H1 (cell line): ENCODE data around the gene RBFOX1. TPM values are rescaled to one million over a fixed set of nuclear protein-coding genes. Genes with fewer than 3 reads are reported as not detected.

Experiments
- CTCF ChIA-PET: fragments of 300-600 bp; sonication (Branson Sonifier 250); formaldehyde crosslinking; loops from one replicate; lab custom pipeline; 2021; ENCODE audit not compliant: partially characterized antibody; lab: Charles Lee
- POLR2A ChIA-PET: fragments of 300-600 bp; sonication (Branson Sonifier 250); formaldehyde crosslinking; loops from one replicate; lab custom pipeline; 2021; ENCODE audit warnings: inconsistent platforms; ENCODE audit not compliant: partially characterized antibody; lab: Charles Lee
- DNase-seq, 2 experiments: peaks; one replicate each; pipeline versions ENCODE4 v3.0.0 to v3.0.0-alpha.2; 2010 to 2022; ENCODE audit warnings: low spot score in 2 of 2, low read depth in 1 of 2, mixed read lengths in 1 of 2
- FAIRE-seq: peaks from 2 replicates; lab custom pipeline; 2011; peaks lifted over from hg19 to GRCh38; lab: Jason Lieb, UNC
- H2AFZ ChIP-seq: 2 replicates; pipeline ENCODE4 v1.8.1; 2012; ENCODE audit warnings: low read length, inconsistent platforms
- H2AK5ac ChIP-seq: 2 replicates; pipeline ENCODE4 v1.6.1; 2013; ENCODE audit warnings: low read depth, low read length
- H2BK120ac ChIP-seq: replicated peaks from 2 replicates; pipeline ENCODE3; 2013; ENCODE audit warnings: low read depth, low read length, inconsistent platforms
- H2BK12ac ChIP-seq: 2 replicates; pipeline ENCODE4 v1.6.1; 2013; ENCODE audit warnings: low read depth, low read length
- H2BK15ac ChIP-seq: 2 replicates; pipeline ENCODE4 v1.6.1; 2013; ENCODE audit warnings: low read length
- H2BK20ac ChIP-seq: 2 replicates; pipeline ENCODE4 v1.6.1; 2013; ENCODE audit warnings: low read length
- H2BK5ac ChIP-seq: 2 replicates; pipeline ENCODE4 v1.6.1; 2013; ENCODE audit warnings: low read depth, low read length
- H3K14ac ChIP-seq: 2 replicates; pipeline ENCODE4 v1.6.1; 2013; ENCODE audit warnings: inconsistent platforms; ENCODE audit not compliant: insufficient read length
- H3K18ac ChIP-seq: 2 replicates; pipeline ENCODE4 v1.6.1; 2013; ENCODE audit warnings: low read length; ENCODE audit errors: extremely low read depth
- H3K23ac ChIP-seq: 2 replicates; pipeline ENCODE4 v1.6.1; 2013; ENCODE audit warnings: inconsistent platforms; ENCODE audit not compliant: insufficient read length
- H3K23me2 ChIP-seq: 2 replicates; pipeline ENCODE4 v1.6.1; 2013; ENCODE audit warnings: low read depth, low read length
- H3K27ac ChIP-seq: 2 replicates; pipeline ENCODE4 v1.6.1; 2011; ENCODE audit warnings: low read depth, low read length, inconsistent platforms
- H3K27me3 ChIP-seq, 4 experiments: replicated peaks in 1 of 4; 1 replicate in 1 of 4; 2 replicates in 3 of 4; pipeline versions ENCODE4 v1.6.1 to v1.8.1; 2011 to 2013; ENCODE audit warnings: low read length in 3 of 4, mild to moderate bottlenecking in 3 of 4, inconsistent platforms in 2 of 4, mixed read lengths in 2 of 4, moderate library complexity in 1 of 4; ENCODE audit not compliant: control insufficient read depth in 3 of 4, insufficient read depth in 3 of 4; ENCODE audit errors: extremely low read depth in 1 of 4
- H3K36me3 ChIP-seq, 4 experiments: 2 replicates each; pipeline versions ENCODE4 v1.6.1 to v1.8.1; 2011 to 2013; ENCODE audit warnings: mild to moderate bottlenecking in 4 of 4, low read length in 3 of 4, moderate library complexity in 2 of 4, control low read depth in 1 of 4, inconsistent platforms in 1 of 4; ENCODE audit not compliant: insufficient read depth in 4 of 4, control insufficient read depth in 2 of 4
- H3K4ac ChIP-seq: replicated peaks from 2 replicates; pipeline ENCODE3; 2013; ENCODE audit warnings: low read length, low read depth, mixed read lengths, inconsistent platforms; ENCODE audit not compliant: insufficient read length
- H3K4me1 ChIP-seq, 4 experiments: replicated peaks in 1 of 4; 1 replicate in 1 of 4; 2 replicates in 3 of 4; pipeline versions ENCODE4 v1.6.1 to v1.8.1; 2011 to 2013; ENCODE audit warnings: low read length in 3 of 4, inconsistent platforms in 2 of 4, mixed read lengths in 1 of 4; ENCODE audit not compliant: insufficient read depth in 4 of 4, control insufficient read depth in 3 of 4
- H3K4me2 ChIP-seq, 2 experiments: 2 replicates each; pipeline versions ENCODE4 v1.6.1 to v1.8.1; 2011 to 2013; ENCODE audit warnings: low read depth in 2 of 2, low read length in 2 of 2, control low read depth in 1 of 2, inconsistent platforms in 1 of 2, mild to moderate bottlenecking in 1 of 2; ENCODE audit not compliant: insufficient read depth in 1 of 2
- H3K4me3 ChIP-seq, 4 experiments: fragments of 200-600, 300-600 bp in 1 of 4; sonication (generic), shearing (Covaris generic), sonication (Bioruptor Twin) in 1 of 4; 2 replicates each; pipeline versions ENCODE4 v1.5.1 to v1.8.1; 2011 to 2016; ENCODE audit warnings: low read length in 4 of 4, low read depth in 3 of 4, control low read depth in 2 of 4, inconsistent platforms in 2 of 4, mild to moderate bottlenecking in 2 of 4, mixed read lengths in 1 of 4, moderate library complexity in 1 of 4; ENCODE audit not compliant: insufficient read depth in 2 of 4; ENCODE audit errors: extremely low read depth in 1 of 4
- H3K56ac ChIP-seq: replicated peaks from 2 replicates; pipeline ENCODE3; 2013; ENCODE audit warnings: low read depth, mild to moderate bottlenecking, mixed read lengths, low read length, inconsistent platforms; ENCODE audit not compliant: insufficient read length
- H3K79me1 ChIP-seq: 2 replicates; pipeline ENCODE4 v1.6.1; 2013; ENCODE audit warnings: low read depth, low read length, control low read depth
- H3K79me2 ChIP-seq, 2 experiments: 2 replicates each; pipeline versions ENCODE4 v1.6.1 to v1.8.1; 2012 to 2013; ENCODE audit warnings: low read length in 2 of 2, mild to moderate bottlenecking in 2 of 2, inconsistent platforms in 1 of 2; ENCODE audit not compliant: insufficient read depth in 2 of 2, control insufficient read depth in 1 of 2
- H3K9ac ChIP-seq, 4 experiments: replicated peaks in 1 of 4; 1 replicate in 1 of 4; 2 replicates in 3 of 4; pipeline versions ENCODE4 v1.6.1 to v1.8.1; 2011 to 2013; ENCODE audit warnings: low read depth in 3 of 4, low read length in 3 of 4, control low read depth in 2 of 4, mild to moderate bottlenecking in 2 of 4, moderate library complexity in 2 of 4, inconsistent platforms in 1 of 4; ENCODE audit errors: extremely low read depth in 1 of 4
- H3K9me3 ChIP-seq, 2 experiments: 2 replicates each; pipeline versions ENCODE4 v1.6.1 to v1.8.1; 2012 to 2013; ENCODE audit warnings: mild to moderate bottlenecking in 2 of 2, moderate library complexity in 2 of 2, control low read depth in 1 of 2, inconsistent platforms in 1 of 2, low read depth in 1 of 2, low read length in 1 of 2, mixed read lengths in 1 of 2; ENCODE audit not compliant: insufficient read depth in 2 of 2
- H4K20me1 ChIP-seq, 2 experiments: replicated peaks in 1 of 2; 2 replicates each; pipeline versions ENCODE3 to v1.8.1; 2011 to 2013; ENCODE audit warnings: inconsistent platforms in 2 of 2, low read length in 2 of 2, mild to moderate bottlenecking in 1 of 2; ENCODE audit not compliant: insufficient read depth in 2 of 2, control insufficient read depth in 1 of 2
- H4K5ac ChIP-seq: 2 replicates; pipeline ENCODE4 v1.6.1; 2013; ENCODE audit warnings: low read length, low read depth, mixed read lengths, inconsistent platforms; ENCODE audit not compliant: insufficient read length
- H4K8ac ChIP-seq: 2 replicates; pipeline ENCODE4 v1.8.0; 2013; ENCODE audit warnings: mild to moderate bottlenecking, moderate library complexity, low read length, inconsistent platforms; ENCODE audit not compliant: insufficient read depth; ENCODE audit errors: extremely low read depth
- H4K91ac ChIP-seq: replicated peaks from 2 replicates; pipeline ENCODE3; 2013; ENCODE audit warnings: low read length, mixed read lengths, inconsistent platforms; ENCODE audit not compliant: insufficient read length
- ASH2L ChIP-seq: fragments of 200-600, 300-600 bp; sonication (generic); IDR thresholded peaks from one replicate; pipeline ENCODE4 v1.7.1; 2017; ENCODE audit warnings: low read length
- BRCA1 ChIP-seq: IDR thresholded peaks from 2 replicates; pipeline ENCODE4 v1.6.1; 2012; ENCODE audit warnings: low read depth, low read length, improper control_type of control experiment
- JUN ChIP-seq: IDR thresholded peaks from 2 replicates; pipeline ENCODE4 v1.6.1; 2011; ENCODE audit warnings: low read depth, mild to moderate bottlenecking, improper control_type of control experiment, low read length
- MAFK ChIP-seq: IDR thresholded peaks from 2 replicates; pipeline ENCODE4 v1.6.1; 2012; ENCODE audit warnings: low read depth, mild to moderate bottlenecking, improper control_type of control experiment, low read length
- MAX ChIP-seq: IDR thresholded peaks from 2 replicates; pipeline ENCODE4 v1.6.1; 2012; ENCODE audit warnings: inconsistent platforms
- NANOG ChIP-seq: IDR thresholded peaks from 2 replicates; pipeline ENCODE4 v1.6.1; 2011; ENCODE audit warnings: low read length, low read depth, mild to moderate bottlenecking, inconsistent platforms; ENCODE audit not compliant: insufficient read depth, poor library complexity, severe bottlenecking
- NRF1 ChIP-seq: IDR thresholded peaks from 2 replicates; pipeline ENCODE4 v1.6.1; 2011; ENCODE audit warnings: mild to moderate bottlenecking, low read depth, low read length, improper control_type of control experiment
- RBBP5 ChIP-seq: IDR thresholded peaks from 2 replicates; pipeline ENCODE4 v1.7.1; 2012; ENCODE audit warnings: low read depth, mild to moderate bottlenecking, inconsistent platforms, low read length, moderate library complexity, borderline replicate concordance
- SAP30 ChIP-seq: fragments of 300-600 bp; sonication (generic); IDR thresholded peaks from 2 replicates; pipeline ENCODE4 v1.7.1; 2012; ENCODE audit warnings: low read length, moderate library complexity, mild to moderate bottlenecking, inconsistent platforms; ENCODE audit not compliant: insufficient read depth, insufficient replicate concordance
- SIN3A ChIP-seq, 2 experiments: IDR thresholded peaks in 1 of 2; conservative IDR thresholded peaks in 1 of 2; 2 replicates each; pipeline ENCODE4 v1.6.1; 2011 to 2012; ENCODE audit warnings: low read length in 2 of 2, improper control_type of control experiment in 1 of 2, low read depth in 1 of 2, mild to moderate bottlenecking in 1 of 2
- SP1 ChIP-seq: IDR thresholded peaks from 2 replicates; pipeline ENCODE4 v1.6.1; 2011; ENCODE audit warnings: low read depth, low read length
- SP4 ChIP-seq: IDR thresholded peaks from 2 replicates; pipeline ENCODE4 v1.6.1; 2012; ENCODE audit warnings: low read length, inconsistent platforms
- SRF ChIP-seq: IDR thresholded peaks from 2 replicates; pipeline ENCODE4 v1.6.1; 2011; ENCODE audit warnings: mild to moderate bottlenecking, low read depth, low read length, moderate library complexity
- SUZ12 ChIP-seq: fragments of 200-600 bp; sonication (generic); IDR thresholded peaks from 2 replicates; pipeline ENCODE4 v1.6.1; 2012; ENCODE audit warnings: mild to moderate bottlenecking, inconsistent platforms, low read length, moderate library complexity, mixed read lengths
- TAF7 ChIP-seq: optimal IDR thresholded peaks from 2 replicates; pipeline ENCODE3; 2011; ENCODE audit warnings: low read depth, mild to moderate bottlenecking, inconsistent platforms, low read length, moderate library complexity, borderline replicate concordance
- WGBS, 2 experiments: shearing (Covaris generic) in 1 of 2; methylation state at CpG; one replicate each; pipeline versions ENCODE4 v1.1.6 to v1.1.7; 2013 to 2015; ENCODE audit warnings: low lambda C conversion rate in 2 of 2, mixed read lengths in 2 of 2, inconsistent platforms in 1 of 2, low coverage in 1 of 2, missing lambda C conversion rate in 1 of 2; ENCODE audit not compliant: insufficient replicate concordance in 2 of 2, insufficient coverage in 1 of 2, insufficient read length in 1 of 2; ENCODE audit errors: extremely low coverage in 1 of 2, missing lambda C conversion rate in 1 of 2; 5-methylcytosine and 5-hydroxymethylcytosine counted together
- polyA plus RNA-seq, 7 experiments: library from polyadenylated mRNA; depleted of rRNA in 3 of 7; stranded (reverse) in 5 of 7; unstranded in 2 of 7; fragments of >200 nt in 5 of 7; fragments of 200-250 nt in 2 of 7; gene quantifications; 1 replicate in 5 of 7; 2 replicates in 1 of 7; 4 replicates in 1 of 7; pipeline versions ENCODE4 v1.2.1 to v1.2.3, GENCODE V29; 2011 to 2013; ENCODE audit warnings: missing spikeins in 2 of 7, mixed read lengths in 2 of 7
- total RNA-seq: library from RNA; stranded (reverse); fragmentation: NEBNext Ultra II Directional; extraction: Animal tissue kit (Norgen Biotek cat#: 25700); gene quantifications from 2 replicates; pipeline ENCODE4 v1.2.1, GENCODE V29; 2021

The RBFOX1 gene
- total and polyA plus RNA-seq, 2 of the 8 experiments (the other 6 are each of a cell fraction or from before 2014, with no cell fraction given), result 1.7 to 2.8 TPM

GRCh38 chr16:7331997-7332396 lies 648 bp upstream of the RBFOX1 start:
- H2BK120ac ChIP-seq, result no peak overlapping the region
- FAIRE-seq (no peak), DNase-seq (no peak)
- H3K4me1 ChIP-seq, result no peaks in the 10 kb centered on the region
- no peak overlapping the region for H2AFZ ChIP-seq
- no peaks in the 10 kb centered on the region for H3K36me3 ChIP-seq
- H3K23me2 ChIP-seq, result no peaks in the 10 kb centered on the region; the same call in 1 of the 2 replicates
- H3K79me2 ChIP-seq, result no peaks in the 10 kb centered on the region
- no peak overlapping the region for H4K5ac ChIP-seq
- no peaks in the 10 kb centered on the region for H3K79me1 ChIP-seq
- 92% methylated on average over 6 of the region's 6 CpGs; no CpG with 5 or more reads in 1 of the 2 experiments for WGBS, 2 experiments
- no peaks in the 10 kb centered on the region for H4K20me1 ChIP-seq
- no peak overlapping the region for H2AK5ac ChIP-seq
- no peak overlapping the region for H4K8ac ChIP-seq
- no peak overlapping the region for H3K4me3 ChIP-seq
- no peak overlapping the region for H3K23ac ChIP-seq
- H3K9ac ChIP-seq, result no peak overlapping the region
- H3K18ac ChIP-seq, result no peak overlapping the region
- POLR2A ChIA-PET, result no interaction called here
- H3K14ac ChIP-seq, result no peak overlapping the region
- H2BK5ac ChIP-seq, result no peak overlapping the region
- H2BK15ac ChIP-seq, result no peak overlapping the region
- no peak overlapping the region for H3K4me2 ChIP-seq
- CTCF ChIA-PET, result interaction anchor here (2.1 to 3.7 kb wide), 2 partner anchors 10 to 19 kb away, joined by 7 to 21 read pairs; no protein-coding TSS in a partner anchor
- no peak overlapping the region for H3K56ac ChIP-seq
- H3K27me3 ChIP-seq, result no peaks in the 10 kb centered on the region
- H4K91ac ChIP-seq, result no peak overlapping the region
- H2BK20ac ChIP-seq, result no peak overlapping the region
- H3K27ac ChIP-seq, result no peak overlapping the region
- H2BK12ac ChIP-seq, result no peak overlapping the region
- no peaks in the 10 kb centered on the region for H3K9me3 ChIP-seq
- H3K4ac ChIP-seq, result no peak overlapping the region
- no peak for TF ChIP-seq MAFK
- TF ChIP-seq RBBP5, result no peak
- no peak for TF ChIP-seq BRCA1
- TF ChIP-seq SP4, result no peak
- TF ChIP-seq SUZ12, result no peak
- no peak for TF ChIP-seq SAP30
- TF ChIP-seq JUN, result no peak
- no peak for TF ChIP-seq TAF7
- TF ChIP-seq SIN3A (conservative IDR thresholded peaks at IDR 0.05 in 1 of 2, IDR thresholded peaks at IDR 0.05 in 1 of 2; ENCODE audit: low read depth in 1 of 2, low read length in 2 of 2), result no peak
- no peak for TF ChIP-seq SP1
- TF ChIP-seq SRF, result no peak
- no peak for TF ChIP-seq MAX
- TF ChIP-seq NANOG, result no peak
- TF ChIP-seq ASH2L, result no peak
- no peak for TF ChIP-seq NRF1
